Measurements from ENCODE around the gene ZFP2. TPM values are rescaled to one million over a fixed set of nuclear protein-coding genes. Genes with fewer than 3 reads are reported as not detected.
"Not testable (repeated sequence)": the region's sequence is repeated elsewhere in the genome, so short reads cannot be mapped to it uniquely, and the experiment has no call there.

ZFP2 gene
- total RNA-seq (2014; rRNA removed; shearing (Covaris generic)): 0.18 TPM in 1 of 2 replicates, not detected in the other
- not detected in 2 replicates for polyA plus RNA-seq (2015; cell fraction: cytosol; rRNA removed)
- polyA plus RNA-seq (2015; cell fraction: nucleus; rRNA removed): not detected in 2 replicates

DNA sequence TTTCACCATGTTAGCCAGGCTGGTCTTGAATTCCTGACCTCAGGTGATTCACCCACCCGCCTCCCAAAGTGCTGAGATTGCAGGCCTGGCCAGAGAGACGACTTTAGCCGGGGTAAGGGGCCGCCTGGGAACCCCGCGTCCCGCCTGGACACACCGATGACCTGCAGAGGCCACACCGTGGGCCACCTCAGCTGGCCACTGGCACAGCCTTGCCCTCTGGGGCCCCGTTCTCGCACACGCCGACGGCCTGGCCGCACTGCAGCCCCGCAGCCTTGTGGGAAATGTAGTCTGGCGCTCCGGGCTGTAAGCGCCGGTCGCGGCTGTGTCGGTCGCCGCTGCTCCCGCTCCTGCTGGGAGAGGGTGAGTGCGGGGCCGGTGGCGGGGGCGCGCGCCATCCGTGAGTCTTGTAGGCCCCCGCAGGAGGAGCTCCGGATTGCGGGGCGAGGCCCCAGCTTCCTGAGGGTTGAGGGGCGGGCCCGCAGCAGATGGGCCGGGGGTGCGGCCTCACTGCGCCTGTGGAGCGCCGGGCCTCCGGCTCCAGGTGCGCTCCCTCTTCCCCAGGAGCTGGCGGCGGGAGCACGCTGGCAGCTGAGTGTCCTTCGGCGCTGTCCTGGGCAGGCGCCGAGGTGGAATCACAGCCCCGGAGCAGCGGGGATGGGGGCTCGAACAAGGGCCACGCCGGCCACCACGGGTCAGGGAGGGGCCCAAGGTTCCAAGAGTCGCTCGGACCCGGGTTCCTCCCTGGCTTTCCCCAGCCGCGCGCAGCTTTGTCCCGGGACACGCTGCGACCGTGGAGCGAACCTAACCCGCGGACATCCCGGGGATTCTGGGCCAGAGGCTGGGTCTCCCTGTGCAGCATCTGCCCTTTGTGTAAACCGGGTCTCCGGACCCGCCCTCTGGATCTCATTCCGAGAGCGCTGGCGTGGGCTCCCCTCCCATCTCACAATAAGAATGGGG is at the start of gene ZFP2:
Gene ZFP2 (plus strand): TSS at position 299 of the 957 bp plus-strand sequence. CDS start 35,401 bp downstream, outside the sequence.
- in situ Hi-C loops (cut with HindIII; ENCODE audit: low pct_unique_long_range_greater_than_20kb, low sequenced_read_pairs): no loop called here
- DNase-seq (ENCODE audit: low read depth, low spot score): peak; percentile 3

DNA sequence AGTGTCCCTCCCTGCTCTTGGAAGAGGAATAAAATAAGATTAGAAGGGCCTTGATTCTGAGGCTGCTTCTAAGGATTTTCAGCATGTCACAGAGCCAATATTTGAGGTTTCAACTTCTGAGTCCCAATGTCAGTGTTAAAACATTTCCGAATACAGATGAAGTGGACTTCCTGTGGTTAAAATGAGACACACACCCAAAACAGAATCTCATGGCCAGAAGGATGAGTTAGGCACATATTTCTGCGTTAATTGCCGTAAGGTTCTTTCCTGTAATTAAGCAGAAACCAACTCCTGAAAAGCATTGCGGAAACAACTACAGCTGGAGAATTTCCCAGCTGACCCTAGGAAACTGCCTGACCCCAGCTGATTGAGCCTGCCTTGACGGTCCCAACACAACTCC is 46.4 kb upstream of the ZFP2 start:
- in situ Hi-C loops (cut with HindIII; ENCODE audit: low pct_unique_long_range_greater_than_20kb, low sequenced_read_pairs): no loop called here
- DNase-seq (ENCODE audit: low read depth, low spot score): no peak

DNA sequence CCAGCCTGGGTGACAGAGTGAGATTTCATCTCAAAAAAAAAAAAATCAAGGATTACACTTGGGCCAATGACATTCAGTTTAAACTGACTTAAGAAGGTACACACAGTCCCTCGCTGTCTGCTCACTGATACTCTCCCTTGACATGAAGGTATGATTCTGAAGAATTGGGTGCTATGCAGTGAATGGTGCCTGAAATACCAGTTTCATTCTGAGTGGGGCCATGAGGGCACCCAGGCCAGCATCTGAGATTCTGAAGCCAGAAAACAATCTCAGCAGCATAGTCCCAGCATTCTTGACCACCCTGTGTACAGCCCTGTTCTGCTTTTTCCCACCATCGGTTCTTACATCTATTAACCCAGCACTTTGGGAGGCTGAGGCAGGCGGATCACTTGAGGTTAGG is 43.8 kb upstream of the ZFP2 start:
- in situ Hi-C loops (cut with HindIII; ENCODE audit: low pct_unique_long_range_greater_than_20kb, low sequenced_read_pairs): no loop called here
- no peak for DNase-seq (ENCODE audit: low read depth, low spot score)

DNA sequence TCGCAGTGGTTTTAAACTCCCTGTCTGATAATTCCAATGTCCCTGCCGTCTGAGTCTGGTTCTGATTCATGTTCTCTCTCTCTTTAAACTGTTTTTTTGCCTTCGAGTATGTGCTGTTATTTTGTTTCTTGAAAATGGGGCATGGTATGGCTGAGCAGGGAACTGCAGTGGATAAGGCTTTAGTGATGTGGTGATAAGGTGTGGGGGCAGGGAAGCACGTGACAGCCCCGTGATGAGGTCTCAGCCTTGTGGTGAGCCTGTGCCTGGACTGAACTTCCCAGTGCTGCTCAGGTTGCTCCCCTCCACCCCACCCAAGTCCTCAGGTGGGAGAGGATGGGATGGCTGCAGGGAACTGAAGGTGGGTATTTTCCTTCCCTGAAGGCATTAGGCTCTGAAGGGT is 41.4 kb upstream of the ZFP2 start:
- DNase-seq (ENCODE audit: low read depth, low spot score): no peak
- in situ Hi-C loops (cut with HindIII; ENCODE audit: low pct_unique_long_range_greater_than_20kb, low sequenced_read_pairs): no loop called here

DNA sequence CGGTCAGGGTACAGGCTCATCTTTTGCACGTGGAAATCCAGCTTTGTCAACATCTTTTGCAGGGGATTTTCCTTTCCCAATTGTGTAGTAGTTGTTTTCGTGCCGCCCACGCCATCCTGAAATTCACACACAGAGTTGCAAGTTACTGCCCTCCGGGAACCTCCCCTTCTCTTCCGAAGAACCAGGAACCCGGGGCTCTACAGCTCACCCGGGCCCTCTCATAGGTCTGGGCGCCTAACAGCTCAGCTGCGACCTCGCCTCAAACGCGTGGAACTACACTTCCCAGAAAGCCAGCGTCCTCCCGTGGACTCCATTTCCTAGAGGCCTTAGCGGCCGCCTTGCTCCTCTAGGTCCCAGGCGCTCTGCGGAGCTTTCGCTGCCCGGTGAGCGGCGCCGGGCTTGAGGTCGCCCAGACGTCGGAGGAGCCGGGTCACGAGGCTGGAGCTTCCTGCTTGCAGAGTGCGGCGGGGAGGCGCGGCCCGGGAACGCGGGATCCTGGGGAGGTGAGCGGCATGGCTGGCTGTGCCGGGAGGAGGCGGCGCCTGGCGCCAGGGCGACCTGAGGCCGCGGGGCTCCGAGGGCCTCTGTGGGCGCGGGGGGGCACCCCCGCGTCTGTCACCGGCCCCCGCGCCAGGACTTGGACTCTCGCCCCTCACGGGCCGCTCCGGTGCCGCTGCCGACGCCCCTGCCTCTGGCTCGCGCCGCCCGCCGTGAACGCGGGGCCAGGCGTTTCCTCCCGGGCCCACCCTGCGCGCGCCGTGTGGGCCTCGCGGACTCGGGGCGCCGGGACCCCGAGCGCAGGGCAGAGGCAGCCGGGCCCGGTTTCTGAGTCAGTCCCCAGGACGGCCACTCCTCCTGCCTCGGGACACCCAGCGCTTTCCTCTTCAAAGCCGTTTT is 35.8 kb upstream of the ZFP2 start, which contains the start of gene ZNF354B:
Gene ZNF354B (plus strand): TSS at position 329 of the 897 bp plus-strand sequence. CDS start 1,095 bp downstream, outside the sequence.
- in situ Hi-C loops (cut with HindIII; ENCODE audit: low pct_unique_long_range_greater_than_20kb, low sequenced_read_pairs): no loop called here
- peak; percentile 88 for DNase-seq (ENCODE audit: low read depth, low spot score)

DNA sequence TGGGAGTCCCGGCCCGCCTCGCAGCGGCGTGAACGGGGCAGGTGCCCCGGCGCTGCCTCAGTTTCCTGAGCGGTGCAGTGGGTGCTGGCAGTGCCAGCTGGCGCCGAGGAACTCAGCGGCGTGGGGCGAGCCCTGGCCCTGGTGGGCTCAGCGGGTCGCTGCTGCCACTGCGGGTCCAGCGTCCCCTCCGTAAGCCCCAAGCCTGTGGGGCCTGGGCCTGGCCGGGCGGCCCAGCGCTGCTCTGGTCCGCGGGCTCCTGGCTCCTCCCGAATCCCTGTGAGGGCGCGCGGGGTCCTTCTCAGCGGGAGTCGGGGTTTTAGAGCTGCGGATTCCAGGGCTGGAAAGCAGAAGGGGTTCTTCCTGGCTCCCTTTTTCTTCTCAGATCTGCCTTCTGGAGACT is 35.1 kb upstream of the ZFP2 start:
- DNase-seq (ENCODE audit: low read depth, low spot score); in situ Hi-C loops (cut with HindIII; ENCODE audit: low pct_unique_long_range_greater_than_20kb, low sequenced_read_pairs): not testable (repeated sequence)

DNA sequence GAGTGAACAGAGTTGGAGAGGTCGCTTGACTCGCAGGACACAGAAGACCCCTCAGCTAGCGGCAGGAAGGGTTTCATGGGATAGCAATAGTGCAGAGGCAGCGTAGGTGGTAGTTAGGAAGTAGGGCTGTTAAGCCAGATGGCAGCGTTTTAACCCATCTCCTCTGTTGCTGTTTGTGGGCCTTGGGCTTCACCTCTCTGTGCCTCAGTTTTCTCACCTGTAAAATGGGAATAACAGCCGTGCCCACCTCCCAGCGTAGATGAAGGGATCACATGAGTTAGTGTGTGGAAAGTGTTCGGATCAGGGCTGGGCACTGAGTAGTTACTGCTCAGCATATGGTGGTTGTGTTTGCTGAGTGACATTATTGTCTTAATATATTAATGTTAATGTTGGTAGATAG is 34.1 kb upstream of the ZFP2 start:
- DNase-seq (ENCODE audit: low read depth, low spot score): no peak
- in situ Hi-C loops (cut with HindIII; ENCODE audit: low pct_unique_long_range_greater_than_20kb, low sequenced_read_pairs): no loop called here

DNA sequence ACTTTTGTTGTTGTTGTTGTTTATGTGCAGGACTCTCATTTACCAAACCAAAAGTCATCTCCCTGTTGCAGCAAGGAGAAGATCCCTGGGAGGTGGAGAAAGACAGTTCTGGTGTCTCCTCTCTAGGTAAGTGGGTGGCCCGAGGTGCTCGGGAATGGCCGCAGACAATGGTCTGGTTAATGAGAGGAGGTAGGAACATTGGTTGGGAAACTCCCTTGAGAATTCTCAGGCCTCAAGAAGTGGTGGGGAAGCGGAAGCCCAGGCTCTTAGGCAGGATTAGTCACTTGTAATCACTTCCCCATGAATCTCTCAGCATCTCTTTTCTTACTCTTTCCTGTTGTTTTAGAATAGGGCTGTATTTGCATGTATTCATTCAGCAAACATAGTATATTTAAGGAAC is 28.8 kb upstream of the ZFP2 start:
- in situ Hi-C loops (cut with HindIII; ENCODE audit: low pct_unique_long_range_greater_than_20kb, low sequenced_read_pairs): no loop called here
- no peak for DNase-seq (ENCODE audit: low read depth, low spot score)

DNA sequence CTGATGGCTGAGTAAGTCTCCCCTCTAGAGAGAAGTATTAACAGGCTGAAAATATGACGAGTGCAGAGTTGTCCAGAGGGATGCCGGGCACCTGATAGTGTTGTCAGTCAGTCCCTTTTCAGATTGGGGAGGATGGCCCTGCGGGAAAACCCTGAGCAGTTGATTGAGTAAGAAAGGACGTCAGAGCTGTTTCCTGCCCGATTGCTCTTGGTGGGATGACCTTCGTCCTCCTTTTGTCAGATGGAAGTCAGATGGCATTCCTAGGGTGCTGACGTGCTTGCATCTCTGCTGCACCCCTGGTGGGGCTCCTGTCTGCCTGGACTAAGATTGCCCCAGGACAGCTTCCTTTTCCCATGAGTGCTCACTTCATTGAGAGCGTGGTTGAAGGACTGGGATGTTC is 26.1 kb upstream of the ZFP2 start:
- no peak for DNase-seq (ENCODE audit: low read depth, low spot score)
- in situ Hi-C loops (cut with HindIII; ENCODE audit: low pct_unique_long_range_greater_than_20kb, low sequenced_read_pairs): no loop called here

DNA sequence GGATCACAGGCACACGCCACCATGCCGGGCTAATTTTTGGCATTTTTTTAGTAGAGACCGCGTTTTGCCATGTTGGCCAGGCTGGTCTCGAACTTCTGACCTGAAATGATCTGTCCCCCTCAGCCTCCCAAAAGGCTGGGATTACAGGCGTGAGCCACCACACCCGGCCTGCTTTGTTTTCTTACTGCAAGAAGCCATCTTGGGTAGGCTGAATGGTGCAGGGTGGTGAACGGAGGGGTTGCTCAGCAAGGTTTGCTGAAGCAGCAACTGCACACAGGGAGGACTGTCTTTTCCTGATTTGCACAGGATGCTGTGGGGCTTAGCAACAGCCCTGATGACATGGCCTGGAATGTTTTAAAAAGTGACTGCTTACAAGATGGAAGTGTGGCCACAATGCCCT is 25.3 kb upstream of the ZFP2 start:
- DNase-seq (ENCODE audit: low read depth, low spot score): no peak
- in situ Hi-C loops (cut with HindIII; ENCODE audit: low pct_unique_long_range_greater_than_20kb, low sequenced_read_pairs): no loop called here

DNA sequence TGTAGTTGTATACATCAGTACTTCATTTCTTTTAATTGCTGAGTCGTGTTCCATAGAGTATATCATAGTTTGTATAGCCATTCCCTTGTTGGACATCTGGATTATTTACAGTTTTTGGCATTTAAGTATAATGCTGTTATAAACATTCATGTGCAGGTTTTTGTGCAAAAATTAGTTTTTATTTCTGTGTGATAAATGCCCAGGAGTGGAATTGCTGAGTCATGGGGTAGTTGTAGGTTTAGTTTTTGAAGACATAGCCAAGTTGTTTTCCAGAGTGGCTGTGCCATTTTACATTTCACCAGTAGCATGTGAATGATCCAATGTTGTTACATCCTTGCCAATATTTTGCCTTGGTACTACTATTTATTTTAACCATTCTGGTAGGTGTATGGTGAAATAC is 23.4 kb upstream of the ZFP2 start:
- no peak for DNase-seq (ENCODE audit: low read depth, low spot score)
- in situ Hi-C loops (cut with HindIII; ENCODE audit: low pct_unique_long_range_greater_than_20kb, low sequenced_read_pairs): no loop called here

DNA sequence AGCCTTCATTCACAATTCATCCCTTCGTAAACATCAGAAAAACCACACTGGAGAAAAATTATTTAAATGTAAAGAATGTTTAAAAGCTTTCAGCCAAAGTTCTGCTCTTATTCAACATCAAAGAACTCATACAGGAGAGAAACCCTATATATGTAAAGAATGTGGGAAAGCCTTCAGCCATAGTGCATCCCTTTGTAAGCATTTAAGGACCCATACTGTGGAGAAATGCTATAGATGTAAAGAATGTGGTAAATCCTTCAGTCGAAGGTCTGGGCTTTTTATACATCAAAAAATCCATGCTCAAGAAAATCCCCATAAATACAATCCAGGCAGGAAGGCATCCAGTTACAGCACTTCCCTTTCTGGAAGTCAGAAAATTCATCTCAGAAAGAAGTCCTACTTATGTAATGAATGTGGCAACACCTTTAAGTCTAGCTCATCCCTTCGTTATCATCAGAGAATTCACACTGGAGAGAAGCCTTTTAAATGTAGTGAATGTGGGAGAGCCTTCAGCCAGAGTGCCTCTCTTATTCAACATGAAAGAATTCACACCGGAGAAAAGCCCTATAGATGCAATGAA is 12.5 kb upstream of the ZFP2 start:
- in situ Hi-C loops (cut with HindIII; ENCODE audit: low pct_unique_long_range_greater_than_20kb, low sequenced_read_pairs); DNase-seq (ENCODE audit: low read depth, low spot score): not testable (repeated sequence)

DNA sequence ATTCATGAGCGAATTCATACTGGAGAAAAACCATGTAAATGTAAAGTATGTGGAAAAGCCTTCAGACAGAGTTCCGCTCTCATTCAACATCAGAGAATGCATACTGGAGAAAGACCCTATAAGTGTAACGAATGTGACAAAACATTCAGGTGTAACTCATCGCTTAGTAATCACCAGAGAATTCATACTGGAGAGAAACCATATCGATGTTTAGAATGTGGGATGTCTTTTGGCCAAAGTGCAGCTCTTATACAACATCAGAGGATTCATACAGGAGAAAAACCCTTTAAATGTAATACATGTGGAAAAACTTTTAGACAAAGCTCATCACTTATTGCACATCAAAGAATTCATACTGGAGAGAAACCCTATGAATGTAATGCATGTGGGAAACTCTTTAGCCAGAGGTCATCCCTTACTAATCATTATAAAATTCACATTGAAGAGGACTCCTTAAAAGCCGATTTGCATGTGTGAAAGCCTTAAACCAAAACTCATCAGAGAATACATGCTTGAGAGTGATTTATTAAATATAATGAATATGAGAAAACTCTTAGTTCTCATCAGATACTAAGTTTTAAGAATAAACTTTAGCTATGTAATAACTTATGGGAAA is 11.8 kb upstream of the ZFP2 start:
- DNase-seq (ENCODE audit: low read depth, low spot score): no peak
- in situ Hi-C loops (cut with HindIII; ENCODE audit: low pct_unique_long_range_greater_than_20kb, low sequenced_read_pairs): no loop called here

DNA sequence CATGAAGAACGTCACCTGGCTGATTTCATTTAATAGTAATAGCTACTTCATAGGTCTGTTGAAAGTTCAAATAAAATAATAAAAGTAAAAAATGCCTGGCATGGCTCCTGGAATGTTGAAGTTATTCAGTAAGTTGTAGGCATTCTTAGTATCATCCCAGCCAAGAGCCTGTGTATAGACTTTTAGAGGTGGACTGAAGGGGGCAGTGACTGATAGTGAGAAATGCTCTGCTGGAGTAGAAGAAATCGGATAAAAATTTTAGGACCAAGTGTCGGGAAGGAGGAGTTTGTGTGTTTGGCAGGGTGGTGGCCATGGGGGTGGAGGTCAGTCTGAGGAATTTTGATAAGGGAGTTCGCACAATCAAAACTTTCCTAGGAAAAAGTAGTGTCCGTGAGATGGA is 3.6 kb downstream of the ZFP2 start:
- no peak for DNase-seq (ENCODE audit: low read depth, low spot score)
- in situ Hi-C loops (cut with HindIII; ENCODE audit: low pct_unique_long_range_greater_than_20kb, low sequenced_read_pairs): no loop called here

DNA sequence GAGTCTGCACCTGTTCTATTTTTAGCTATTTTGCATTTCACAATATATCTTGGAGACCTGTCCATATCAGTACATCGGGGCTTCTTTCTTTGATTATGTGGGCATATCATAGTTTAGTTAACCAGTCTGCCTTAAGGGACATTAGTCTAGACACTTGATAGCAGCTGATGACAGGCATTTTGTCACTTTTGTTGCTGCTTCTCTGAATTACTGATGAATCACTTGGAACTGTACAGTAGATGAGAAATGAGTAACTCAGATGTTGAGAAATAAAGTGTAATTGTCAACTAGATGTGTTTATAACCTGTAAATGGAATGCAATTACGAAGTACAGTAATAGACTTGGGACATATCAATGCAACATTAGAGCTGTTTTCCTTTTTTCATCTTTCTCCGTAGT is 7.1 kb downstream of the ZFP2 start:
- no peak for DNase-seq (ENCODE audit: low read depth, low spot score)
- in situ Hi-C loops (cut with HindIII; ENCODE audit: low pct_unique_long_range_greater_than_20kb, low sequenced_read_pairs): no loop called here

DNA sequence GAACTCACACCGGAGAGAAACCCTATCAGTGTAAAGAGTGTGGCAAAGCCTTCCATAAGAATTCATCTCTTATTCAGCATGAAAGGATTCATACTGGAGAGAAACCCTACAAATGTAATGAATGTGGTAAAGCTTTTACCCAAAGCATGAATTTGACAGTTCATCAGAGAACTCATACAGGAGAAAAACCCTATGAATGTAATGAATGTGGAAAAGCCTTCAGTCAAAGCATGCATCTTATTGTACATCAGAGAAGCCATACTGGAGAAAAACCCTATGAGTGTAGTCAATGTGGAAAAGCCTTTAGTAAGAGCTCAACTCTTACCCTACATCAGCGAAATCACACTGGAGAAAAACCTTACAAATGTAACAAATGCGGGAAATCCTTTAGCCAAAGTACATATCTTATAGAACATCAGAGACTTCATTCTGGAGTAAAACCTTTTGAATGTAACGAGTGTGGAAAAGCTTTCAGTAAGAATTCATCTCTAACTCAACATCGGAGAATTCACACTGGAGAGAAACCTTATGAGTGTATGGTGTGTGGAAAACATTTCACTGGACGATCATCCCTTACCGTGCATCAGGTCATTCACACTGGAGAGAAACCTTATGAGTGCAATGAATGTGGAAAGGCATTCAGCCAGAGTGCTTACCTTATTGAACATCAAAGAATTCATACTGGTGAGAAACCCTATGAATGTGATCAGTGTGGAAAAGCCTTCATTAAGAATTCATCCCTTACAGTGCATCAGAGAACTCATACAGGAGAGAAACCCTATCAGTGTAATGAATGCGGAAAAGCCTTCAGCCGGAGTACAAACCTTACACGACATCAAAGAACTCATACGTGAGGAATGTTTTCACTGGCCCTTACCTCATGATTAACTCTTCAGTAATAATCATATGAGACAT is 36.4 kb downstream of the ZFP2 start:
- DNase-seq (ENCODE audit: low read depth, low spot score): no peak
- in situ Hi-C loops (cut with HindIII; ENCODE audit: low pct_unique_long_range_greater_than_20kb, low sequenced_read_pairs): no loop called here
